ENCODE results near the gene MYCN.

DNA sequence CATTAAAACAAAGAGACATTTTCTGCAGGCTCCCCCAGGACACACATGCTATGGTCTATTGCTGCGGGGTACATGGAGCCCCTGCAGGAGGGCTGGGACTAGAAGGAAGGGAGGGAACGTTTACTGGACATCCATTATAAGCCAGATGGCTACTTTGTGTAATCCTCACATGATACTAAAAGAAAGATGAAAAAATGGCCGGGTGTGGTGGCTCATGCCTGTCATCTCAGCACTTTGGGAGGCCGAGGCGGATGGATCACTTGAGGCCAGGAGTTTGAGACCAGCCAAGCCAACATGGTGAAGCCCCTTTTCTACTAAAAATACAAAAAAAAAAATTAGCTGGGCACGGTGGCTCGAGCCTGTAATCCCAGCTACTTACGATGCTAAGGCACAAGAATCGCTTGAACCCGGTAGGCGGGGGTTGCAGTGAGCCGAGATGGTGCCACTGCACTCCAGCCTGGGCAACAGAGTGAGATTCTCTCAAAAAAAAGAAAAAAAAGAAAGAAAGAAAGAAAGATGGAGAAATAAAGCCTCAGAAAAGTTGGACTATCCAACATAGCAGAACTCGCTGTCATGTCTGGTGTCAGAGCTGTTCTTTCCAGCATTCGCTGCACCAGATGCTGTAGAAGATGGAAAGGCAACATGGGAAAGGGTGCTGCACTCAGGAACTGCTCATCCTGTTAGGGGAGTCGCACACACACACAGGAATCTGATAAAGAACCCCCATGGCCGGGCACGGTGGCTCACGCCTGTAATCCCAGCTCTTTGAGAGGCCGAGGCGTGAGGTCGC lies 7.8 kb upstream of the MYCN start:
- TF ChIP-seq, protein P1, sequence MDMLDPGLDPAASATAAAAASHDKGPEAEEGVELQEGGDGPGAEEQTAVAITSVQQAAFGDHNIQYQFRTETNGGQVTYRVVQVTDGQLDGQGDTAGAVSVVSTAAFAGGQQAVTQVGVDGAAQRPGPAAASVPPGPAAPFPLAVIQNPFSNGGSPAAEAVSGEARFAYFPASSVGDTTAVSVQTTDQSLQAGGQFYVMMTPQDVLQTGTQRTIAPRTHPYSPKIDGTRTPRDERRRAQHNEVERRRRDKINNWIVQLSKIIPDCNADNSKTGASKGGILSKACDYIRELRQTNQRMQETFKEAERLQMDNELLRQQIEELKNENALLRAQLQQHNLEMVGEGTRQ (CRISPR knock-in tag; IDR thresholded peaks at IDR 0.05): no peak
- no peak for TF ChIP-seq CTCF (IDR thresholded peaks at IDR 0.05)
- TF ChIP-seq, protein P2, sequence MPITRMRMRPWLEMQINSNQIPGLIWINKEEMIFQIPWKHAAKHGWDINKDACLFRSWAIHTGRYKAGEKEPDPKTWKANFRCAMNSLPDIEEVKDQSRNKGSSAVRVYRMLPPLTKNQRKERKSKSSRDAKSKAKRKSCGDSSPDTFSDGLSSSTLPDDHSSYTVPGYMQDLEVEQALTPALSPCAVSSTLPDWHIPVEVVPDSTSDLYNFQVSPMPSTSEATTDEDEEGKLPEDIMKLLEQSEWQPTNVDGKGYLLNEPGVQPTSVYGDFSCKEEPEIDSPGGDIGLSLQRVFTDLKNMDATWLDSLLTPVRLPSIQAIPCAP (CRISPR knock-in tag; IDR thresholded peaks at IDR 0.05): no peak
- no peak for TF ChIP-seq SMAD3 (CRISPR knock-in tag; IDR thresholded peaks at IDR 0.05; ENCODE audit: borderline replicate concordance)
- TF ChIP-seq MAX (CRISPR knock-in tag; IDR thresholded peaks at IDR 0.05): no peak
- TF ChIP-seq NR3C1 (CRISPR knock-in tag; conservative IDR thresholded peaks at IDR 0.05; ENCODE audit: low read depth): no peak
- TF ChIP-seq, protein P3, sequence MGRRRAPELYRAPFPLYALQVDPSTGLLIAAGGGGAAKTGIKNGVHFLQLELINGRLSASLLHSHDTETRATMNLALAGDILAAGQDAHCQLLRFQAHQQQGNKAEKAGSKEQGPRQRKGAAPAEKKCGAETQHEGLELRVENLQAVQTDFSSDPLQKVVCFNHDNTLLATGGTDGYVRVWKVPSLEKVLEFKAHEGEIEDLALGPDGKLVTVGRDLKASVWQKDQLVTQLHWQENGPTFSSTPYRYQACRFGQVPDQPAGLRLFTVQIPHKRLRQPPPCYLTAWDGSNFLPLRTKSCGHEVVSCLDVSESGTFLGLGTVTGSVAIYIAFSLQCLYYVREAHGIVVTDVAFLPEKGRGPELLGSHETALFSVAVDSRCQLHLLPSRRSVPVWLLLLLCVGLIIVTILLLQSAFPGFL (CRISPR knock-in tag; IDR thresholded peaks at IDR 0.05; ENCODE audit: borderline replicate concordance): no peak

Measured in WTC11 (cell line).